NCI-H2196 treated with DMSO at 0.1 percent for 48 hours (cell line): ENCODE data around the gene TLK1.
"Not testable (repeated sequence)": the region's sequence is repeated elsewhere in the genome, so short reads cannot be mapped to it uniquely, and the experiment has no call there.

Experiments
- DNase-seq: peaks from one replicate; lab custom pipeline; 2025; ENCODE audit not compliant: unreplicated experiment; lab: John Stamatoyannopoulos, UW

TLK1 gene

GRCh38 chr2:171146071-171146470 lies 14.6 kb downstream of the TLK1 start:
- DNase-seq = no peak

- DNase-seq = no peak
Observed at GRCh38 chr2:171143670-171144062, 17.0 kb downstream of the TLK1 start.

- no peak for DNase-seq
Observed at GRCh38 chr2:171142398-171142797, 18.3 kb downstream of the TLK1 start.

GRCh38 chr2:171141320-171141719 lies 19.4 kb downstream of the TLK1 start:
- no peak for DNase-seq

GRCh38 chr2:171139860-171140259 lies 20.8 kb downstream of the TLK1 start:
- DNase-seq = no peak

- no peak for DNase-seq
Observed at GRCh38 chr2:171136024-171136423, 24.7 kb downstream of the TLK1 start.

GRCh38 chr2:171134624-171135230 lies 26.0 kb downstream of the TLK1 start:
- no peak for DNase-seq

GRCh38 chr2:171132086-171132485 lies 28.6 kb downstream of the TLK1 start:
- DNase-seq = no peak

GRCh38 chr2:171128461-171128860 lies 32.2 kb downstream of the TLK1 start:
- no peak for DNase-seq

GRCh38 chr2:171124541-171124940 lies 36.2 kb downstream of the TLK1 start:
- DNase-seq = no peak

- no peak for DNase-seq
Observed at GRCh38 chr2:171109571-171109970, 51.1 kb downstream of the TLK1 start.

- no peak for DNase-seq
Observed at GRCh38 chr2:171109020-171109419, 51.7 kb downstream of the TLK1 start.

- DNase-seq = no peak
Observed at GRCh38 chr2:171107803-171108202, 52.9 kb downstream of the TLK1 start.

- no peak for DNase-seq
Observed at GRCh38 chr2:171104379-171104778, 56.3 kb downstream of the TLK1 start.

- peak; percentile 19 for DNase-seq
Observed at GRCh38 chr2:171102802-171103201, 57.9 kb downstream of the TLK1 start.

GRCh38 chr2:171100370-171100769 lies 60.3 kb downstream of the TLK1 start:
- DNase-seq = no peak

- no peak for DNase-seq
Observed at GRCh38 chr2:171098607-171099006, 62.1 kb downstream of the TLK1 start.

- DNase-seq = no peak
Observed at GRCh38 chr2:171095014-171095582, 65.6 kb downstream of the TLK1 start.

- DNase-seq = not testable (repeated sequence)
Observed at GRCh38 chr2:171091517-171091916, 69.2 kb downstream of the TLK1 start.

GRCh38 chr2:171089489-171089888 lies 71.2 kb downstream of the TLK1 start:
- no peak for DNase-seq

GRCh38 chr2:171088057-171088834 lies 72.4 kb downstream of the TLK1 start:
- no peak for DNase-seq

- DNase-seq = no peak
Observed at GRCh38 chr2:171087547-171087946, 73.1 kb downstream of the TLK1 start.
